Liver (tissue), 3 donors: Measurements from ENCODE around the gene ZBTB25.

Experiments used
- CTCF ChIP-seq: fragments of 150-350 bp; IDR thresholded peaks from 2 replicates; pipeline ENCODE4 v1.5.1; 2017; ENCODE audit warnings: improper control_type of control experiment, low read depth, low read length; ENCODE audit not compliant: missing input control
- EGR1 ChIP-seq, 2 donors: IDR thresholded peaks; 2 replicates each; pipeline ENCODE4 v1.6.1; 2016 to 2018; ENCODE audit warnings: antibody characterized with exemption in 2 of 2, low read depth in 2 of 2
- GABPA ChIP-seq, 2 donors: IDR thresholded peaks in 1 of 2; conservative IDR thresholded peaks in 1 of 2; 2 replicates each; pipeline ENCODE4 v1.6.1; 2016; ENCODE audit warnings: antibody characterized with exemption in 2 of 2, mild to moderate bottlenecking in 1 of 2, moderate library complexity in 1 of 2
- HNF4A ChIP-seq, 2 donors: conservative IDR thresholded peaks; 2 replicates each; pipeline ENCODE4 v1.6.1; 2016; ENCODE audit warnings: antibody characterized with exemption in 2 of 2, mild to moderate bottlenecking in 2 of 2
- JUND ChIP-seq, 2 donors: IDR thresholded peaks; 2 replicates each; pipeline ENCODE4 v1.6.1; 2016; ENCODE audit warnings: antibody characterized with exemption in 2 of 2
- MAX ChIP-seq: IDR thresholded peaks from 2 replicates; pipeline ENCODE4 v1.6.1; 2016; ENCODE audit warnings: antibody characterized with exemption
- RAD21 ChIP-seq, 2 donors: IDR thresholded peaks; 2 replicates each; pipeline ENCODE4 v1.6.1; 2016; ENCODE audit warnings: antibody characterized with exemption in 2 of 2, mild to moderate bottlenecking in 2 of 2
- SP1 ChIP-seq: IDR thresholded peaks from 2 replicates; pipeline ENCODE4 v1.6.1; 2018; ENCODE audit warnings: antibody characterized with exemption, mild to moderate bottlenecking
- YY1 ChIP-seq: IDR thresholded peaks from 2 replicates; pipeline ENCODE4 v1.6.1; 2016; ENCODE audit warnings: antibody characterized with exemption, mild to moderate bottlenecking
- ZBTB33 ChIP-seq: IDR thresholded peaks from 2 replicates; pipeline ENCODE4 v1.6.1; 2016; ENCODE audit warnings: antibody characterized with exemption
- TF ChIP-seq, protein P1 (sequence below): IDR thresholded peaks from 2 replicates; pipeline ENCODE4 v1.6.1; 2016; ENCODE audit warnings: antibody characterized with exemption, mild to moderate bottlenecking
- donor health status: healthy.
- donor health status: healthy.

DNA sequence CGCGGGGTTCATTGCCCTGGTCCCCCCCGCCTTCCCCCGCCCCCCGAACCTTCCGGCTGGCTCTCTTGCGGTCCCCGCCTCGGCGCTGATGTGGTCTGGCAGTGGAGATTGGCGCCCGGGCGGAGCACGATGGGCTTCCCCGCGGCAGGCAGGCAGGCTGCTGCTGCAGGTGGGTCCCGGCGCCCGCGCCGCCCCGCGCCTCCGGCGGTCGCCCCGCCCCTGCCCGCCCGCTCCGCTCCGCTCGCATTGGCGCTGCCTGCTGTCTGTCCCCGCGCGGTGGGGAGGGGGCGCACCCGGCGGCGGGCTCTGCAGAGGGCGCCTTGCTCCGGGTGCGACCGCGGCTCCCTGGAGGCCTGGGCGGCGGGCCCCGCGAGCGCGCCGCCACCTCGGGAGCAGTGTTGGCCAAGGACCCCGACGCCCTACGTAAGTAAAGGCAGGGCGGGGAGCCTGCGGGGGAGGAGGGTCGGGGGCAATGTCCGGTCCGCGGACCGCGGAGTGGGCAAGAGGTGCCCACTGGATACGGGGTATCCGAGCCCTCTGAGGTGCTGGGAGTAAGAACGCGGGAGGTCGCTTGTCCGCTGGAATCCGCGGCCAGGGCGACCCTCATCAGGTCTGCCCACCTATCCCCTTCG is 38.3 kb downstream of the ZBTB25 start, which contains the start of gene AKAP5:
- TF ChIP-seq CTCF = no peak
- TF ChIP-seq JUND (IDR thresholded peaks at IDR 0.05) = no peak
- TF ChIP-seq RAD21 (IDR thresholded peaks at IDR 0.05) = no peak
- TF ChIP-seq SP1 = no peak
- no peak for TF ChIP-seq HNF4A (conservative IDR thresholded peaks at IDR 0.05)
- TF ChIP-seq YY1 = no peak
- no peak for TF ChIP-seq GABPA (IDR thresholded peaks at IDR 0.05 in 1 of 2, conservative IDR thresholded peaks at IDR 0.05 in 1 of 2)
- TF ChIP-seq EGR1 (IDR thresholded peaks at IDR 0.05; ENCODE audit: low read depth in 2 of 2) = no peak
- no peak for TF ChIP-seq MAX
- TF ChIP-seq ZBTB33 = no peak
- TF ChIP-seq, protein P1, sequence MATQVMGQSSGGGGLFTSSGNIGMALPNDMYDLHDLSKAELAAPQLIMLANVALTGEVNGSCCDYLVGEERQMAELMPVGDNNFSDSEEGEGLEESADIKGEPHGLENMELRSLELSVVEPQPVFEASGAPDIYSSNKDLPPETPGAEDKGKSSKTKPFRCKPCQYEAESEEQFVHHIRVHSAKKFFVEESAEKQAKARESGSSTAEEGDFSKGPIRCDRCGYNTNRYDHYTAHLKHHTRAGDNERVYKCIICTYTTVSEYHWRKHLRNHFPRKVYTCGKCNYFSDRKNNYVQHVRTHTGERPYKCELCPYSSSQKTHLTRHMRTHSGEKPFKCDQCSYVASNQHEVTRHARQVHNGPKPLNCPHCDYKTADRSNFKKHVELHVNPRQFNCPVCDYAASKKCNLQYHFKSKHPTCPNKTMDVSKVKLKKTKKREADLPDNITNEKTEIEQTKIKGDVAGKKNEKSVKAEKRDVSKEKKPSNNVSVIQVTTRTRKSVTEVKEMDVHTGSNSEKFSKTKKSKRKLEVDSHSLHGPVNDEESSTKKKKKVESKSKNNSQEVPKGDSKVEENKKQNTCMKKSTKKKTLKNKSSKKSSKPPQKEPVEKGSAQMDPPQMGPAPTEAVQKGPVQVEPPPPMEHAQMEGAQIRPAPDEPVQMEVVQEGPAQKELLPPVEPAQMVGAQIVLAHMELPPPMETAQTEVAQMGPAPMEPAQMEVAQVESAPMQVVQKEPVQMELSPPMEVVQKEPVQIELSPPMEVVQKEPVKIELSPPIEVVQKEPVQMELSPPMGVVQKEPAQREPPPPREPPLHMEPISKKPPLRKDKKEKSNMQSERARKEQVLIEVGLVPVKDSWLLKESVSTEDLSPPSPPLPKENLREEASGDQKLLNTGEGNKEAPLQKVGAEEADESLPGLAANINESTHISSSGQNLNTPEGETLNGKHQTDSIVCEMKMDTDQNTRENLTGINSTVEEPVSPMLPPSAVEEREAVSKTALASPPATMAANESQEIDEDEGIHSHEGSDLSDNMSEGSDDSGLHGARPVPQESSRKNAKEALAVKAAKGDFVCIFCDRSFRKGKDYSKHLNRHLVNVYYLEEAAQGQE = no peak
